ENCODE data around the gene INPP5D.

- TF ChIP-seq POLR2A (IDR thresholded peaks at IDR 0.05) (no peak), CTCF (IDR thresholded peaks at IDR 0.05) (no peak), EP300 (IDR thresholded peaks at IDR 0.05; ENCODE audit: low read depth) (no peak)
These were observed 18.3 kb upstream of the INPP5D start for GRCh38 chr2:233041722-233042323.

All from transverse colon (tissue), 3 donors.